NCI-H2227 (cell line): ENCODE measurements around the gene NEAT1.

Experiments
- DNase-seq: peaks from one replicate; lab custom pipeline; 2025; ENCODE audit not compliant: unreplicated experiment; lab: John Stamatoyannopoulos, UW

Gene NEAT1

GRCh38 chr11:65422633-65423515 lies at the start of gene NEAT1:
TSS of gene NEAT1 (plus strand) at chr11:65422798.
- peak; percentile 93 for DNase-seq

GRCh38 chr11:65373839-65374580 lies 48.6 kb upstream of the NEAT1 start:
- DNase-seq, result no peak

- DNase-seq, result no peak
These were observed 47.6 kb upstream of the NEAT1 start for GRCh38 chr11:65375012-65375411.

GRCh38 chr11:65376138-65376713 lies 46.4 kb upstream of the NEAT1 start:
- DNase-seq, result no peak

GRCh38 chr11:65377036-65377435 lies 45.6 kb upstream of the NEAT1 start:
- DNase-seq, result no peak

GRCh38 chr11:65377777-65378176 lies 44.8 kb upstream of the NEAT1 start:
- no peak for DNase-seq

GRCh38 chr11:65378208-65378927 lies 44.2 kb upstream of the NEAT1 start:
- DNase-seq, result no peak

- DNase-seq, result no peak
These were observed 43.5 kb upstream of the NEAT1 start for GRCh38 chr11:65378928-65379638.

- no peak for DNase-seq
These were observed 42.7 kb upstream of the NEAT1 start for GRCh38 chr11:65379698-65380459.

GRCh38 chr11:65380460-65381119 lies 42.0 kb upstream of the NEAT1 start:
- no peak for DNase-seq

- DNase-seq, result no peak
These were observed 40.9 kb upstream of the NEAT1 start for GRCh38 chr11:65381716-65382032.

GRCh38 chr11:65382033-65382803 lies 40.4 kb upstream of the NEAT1 start, which contains the start of gene SLC25A45:
TSS of gene SLC25A45 (minus strand) at chr11:65382646. CDS start at chr11:65381951, 695 bp downstream.
- DNase-seq, result peak; percentile 76

GRCh38 chr11:65382804-65383368 lies 39.7 kb upstream of the NEAT1 start:
- no peak for DNase-seq

- no peak for DNase-seq
These were observed 38.8 kb upstream of the NEAT1 start for GRCh38 chr11:65383778-65384177.

- DNase-seq, result no peak
These were observed 38.2 kb upstream of the NEAT1 start for GRCh38 chr11:65384301-65384889.

- DNase-seq, result peak; percentile 91
These were observed 36.1 kb upstream of the NEAT1 start, which contains the start of gene FRMD8 for GRCh38 chr11:65386307-65387140. TSS of gene FRMD8 (plus strand) at chr11:65386637. CDS start at chr11:65387037, 400 bp downstream.

- no peak for DNase-seq
These were observed 33.9 kb upstream of the NEAT1 start for GRCh38 chr11:65388731-65389130.
